Stimulated activated CD8-positive, alpha-beta memory T cell treated with anti-CD3 and anti-CD28 coated beads, Interleukin-7, amount 100 ng/mL, for 48 hours (primary cell): ENCODE measurements around the gene DAAM1.

Source experiments
- DNase-seq, 2 donors: peaks; one replicate each; pipeline ENCODE4 v3.0.0-alpha.2; 2020; ENCODE audit warnings: low read depth in 1 of 2; ENCODE audit errors: extremely low read depth in 1 of 2

DAAM1 gene

GRCh38 chr14:59282378-59282765 lies 93.9 kb downstream of the DAAM1 start:
- no peak for DNase-seq

GRCh38 chr14:59283361-59283760 lies 94.9 kb downstream of the DAAM1 start:
- DNase-seq = no peak

GRCh38 chr14:59284059-59284458 lies 95.6 kb downstream of the DAAM1 start:
- DNase-seq = no peak

- DNase-seq = no peak
Measured at GRCh38 chr14:59292028-59292427, 103.6 kb downstream of the DAAM1 start.

- DNase-seq = no peak
Measured at GRCh38 chr14:59292921-59293534, 104.6 kb downstream of the DAAM1 start.

- DNase-seq = no peak
Measured at GRCh38 chr14:59293935-59294661, 105.6 kb downstream of the DAAM1 start.

GRCh38 chr14:59294662-59294992 lies 106.2 kb downstream of the DAAM1 start:
- DNase-seq = no peak

- DNase-seq = no peak
Measured at GRCh38 chr14:59295951-59296350, 107.5 kb downstream of the DAAM1 start.

- DNase-seq = no peak
Measured at GRCh38 chr14:59296508-59296907, 108.0 kb downstream of the DAAM1 start.

GRCh38 chr14:59297071-59297776 lies 108.8 kb downstream of the DAAM1 start:
- DNase-seq = no peak

- DNase-seq = no peak
Measured at GRCh38 chr14:59299731-59300130, 111.3 kb downstream of the DAAM1 start.

GRCh38 chr14:59301354-59301753 lies 112.9 kb downstream of the DAAM1 start:
- peak in 1 of 2 donors; percentile 5 for DNase-seq

- DNase-seq = no peak
Measured at GRCh38 chr14:59302313-59302712, 113.8 kb downstream of the DAAM1 start.

GRCh38 chr14:59303216-59303615 lies 114.7 kb downstream of the DAAM1 start:
- no peak for DNase-seq

- DNase-seq = no peak
Measured at GRCh38 chr14:59305231-59305630, 116.8 kb downstream of the DAAM1 start.

- DNase-seq = no peak
Measured at GRCh38 chr14:59305836-59306555, 117.5 kb downstream of the DAAM1 start.

GRCh38 chr14:59306775-59307174 lies 118.3 kb downstream of the DAAM1 start:
- no peak for DNase-seq

- no peak for DNase-seq
Measured at GRCh38 chr14:59308086-59308485, 119.6 kb downstream of the DAAM1 start.

GRCh38 chr14:59308673-59309072 lies 120.2 kb downstream of the DAAM1 start:
- no peak for DNase-seq

- no peak for DNase-seq
Measured at GRCh38 chr14:59309291-59309900, 120.9 kb downstream of the DAAM1 start.

GRCh38 chr14:59310633-59311032 lies 122.2 kb downstream of the DAAM1 start:
- no peak for DNase-seq
